GM12878 (cell line): ENCODE measurements around the gene KIF21B. TPM values are rescaled to one million over a fixed set of nuclear protein-coding genes. Genes with fewer than 3 reads are reported as not detected.

Source experiments
- BRCA1 ChIP-seq: IDR thresholded peaks from 2 replicates; pipeline ENCODE4 v1.6.1; 2011; ENCODE audit warnings: low read depth, low read length, improper control_type of control experiment
- CHD1 ChIP-seq: IDR thresholded peaks from 2 replicates; pipeline ENCODE4 v1.6.1; 2012; ENCODE audit warnings: low read depth, low read length, improper control_type of control experiment
- EP300 ChIP-seq, 2 experiments: fragments of 150-350 bp in 1 of 2; IDR thresholded peaks; 2 replicates each; pipeline ENCODE4 v1.6.1; 2011 to 2012; ENCODE audit warnings: low read depth in 2 of 2, low read length in 2 of 2, borderline replicate concordance in 1 of 2, improper control_type of control experiment in 1 of 2, inconsistent platforms in 1 of 2; ENCODE audit not compliant: control insufficient read depth in 1 of 2
- ESRRA ChIP-seq: IDR thresholded peaks from 2 replicates; pipeline ENCODE4 v1.6.1; 2012; ENCODE audit warnings: mild to moderate bottlenecking, low read length, improper control_type of control experiment
- NFXL1 ChIP-seq: fragments of 450-650 bp; IDR thresholded peaks from 2 replicates; pipeline ENCODE4 v1.6.1; 2017; ENCODE audit warnings: antibody characterized with exemption, mild to moderate bottlenecking, borderline replicate concordance
- NFYA ChIP-seq: IDR thresholded peaks from 2 replicates; pipeline ENCODE4 v1.6.1; 2011; ENCODE audit warnings: low read depth, mild to moderate bottlenecking, low read length, improper control_type of control experiment, borderline replicate concordance
- TBL1XR1 ChIP-seq: IDR thresholded peaks from 2 replicates; pipeline ENCODE4 v1.6.1; 2012; ENCODE audit warnings: low read depth, low read length, improper control_type of control experiment
- USF1 ChIP-seq: IDR thresholded peaks from 2 replicates; pipeline ENCODE4 v1.6.1; 2011; ENCODE audit warnings: borderline replicate concordance, low read depth, mild to moderate bottlenecking, moderate library complexity, mixed read lengths, low read length; ENCODE audit not compliant: insufficient read depth; ENCODE audit errors: extremely low read length
- WRNIP1 ChIP-seq: IDR thresholded peaks from 2 replicates; pipeline ENCODE4 v1.6.1; 2011; ENCODE audit warnings: low read depth, low read length, improper control_type of control experiment, borderline replicate concordance
- ZNF274 ChIP-seq: IDR thresholded peaks from one replicate; pipeline ENCODE4 v1.8.0; 2011; ENCODE audit not compliant: insufficient read length, insufficient read depth
- polyA plus RNA-seq, 11 experiments: library from polyadenylated mRNA; depleted of rRNA in 4 of 11; unstranded in 6 of 11; stranded (reverse) in 5 of 11; fragments of >200 nt; fragmentation: Nextera tagmentation in 4 of 11; fragmentation: Illumina TruSeq in 1 of 11; extraction: Ambion mirVana in 4 of 11; extraction: Trizol in 1 of 11; gene quantifications; 1 replicate in 1 of 11; 2 replicates in 10 of 11; pipeline versions ENCODE4 v1.2.1 to v1.2.3, GENCODE V29; 2011 to 2016; ENCODE audit warnings: inconsistent platforms in 2 of 11, missing spikeins in 2 of 11, low read depth in 1 of 11
- total RNA-seq, 4 experiments: library from RNA; depleted of rRNA in 3 of 4; stranded (reverse); fragments of >200 nt in 3 of 4; fragmentation: Illumina TruSeq in 1 of 4; extraction: Trizol in 1 of 4; gene quantifications; 2 replicates each; pipeline versions ENCODE4 v1.2.1 to v1.2.3, GENCODE V29; 2013 to 2021
- TF ChIP-seq, protein P1 (sequence below): fragments of 450-650 bp; IDR thresholded peaks from 2 replicates; pipeline ENCODE4 v1.6.1; 2014; ENCODE audit warnings: mild to moderate bottlenecking
- TF ChIP-seq, protein P2 (sequence below): fragments of 450-650 bp; IDR thresholded peaks from 2 replicates; pipeline ENCODE4 v1.6.1; 2017; ENCODE audit warnings: borderline replicate concordance
- TF ChIP-seq, protein P3 (sequence below): fragments of 450-650 bp; IDR thresholded peaks from 2 replicates; pipeline ENCODE4 v1.6.1; 2016; ENCODE audit warnings: mild to moderate bottlenecking
- TF ChIP-seq, protein P4 (sequence below): IDR thresholded peaks from 2 replicates; pipeline ENCODE4 v1.6.1; 2011; ENCODE audit warnings: borderline replicate concordance, low read depth, mild to moderate bottlenecking, moderate library complexity, low read length; ENCODE audit not compliant: insufficient read depth, poor library complexity, severe bottlenecking

The KIF21B gene
- total and polyA plus RNA-seq, 10 of the 15 experiments (the other 5 are each of a cell fraction or from before 2014, with no cell fraction given) = 2.3 to 47.7 (median 12.6) TPM

DNA sequence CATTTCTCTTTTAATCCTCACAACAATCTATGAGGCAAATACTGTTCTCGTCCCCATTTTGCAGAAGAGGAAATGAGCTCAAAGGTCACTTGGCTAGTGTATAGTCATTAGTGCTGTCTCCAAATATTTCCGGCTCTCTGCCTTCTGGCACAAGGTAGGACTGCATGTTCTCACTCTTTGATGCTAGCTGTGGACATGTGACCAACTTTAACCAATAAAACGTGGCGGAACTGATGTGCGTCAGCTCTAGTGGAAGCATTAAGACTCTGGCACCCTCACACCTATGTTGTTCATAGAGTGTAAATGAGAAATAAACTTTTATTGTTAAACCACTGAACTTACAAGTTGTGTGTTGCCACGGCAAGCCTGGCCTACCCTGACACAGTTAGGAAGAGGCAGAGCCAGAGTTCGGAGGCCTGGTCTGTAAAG lies 5.0 kb upstream of the KIF21B start (continued):
- TF ChIP-seq BRCA1 (no peak), NFYA (no peak), USF1 (peak; percentile 24), WRNIP1 (no peak), CHD1 (no peak), ESRRA (no peak), ZNF274 (no peak), EP300 (IDR thresholded peaks at IDR 0.05; ENCODE audit: borderline replicate concordance in 1 of 2, control insufficient read depth in 1 of 2, low read depth in 2 of 2, low read length in 2 of 2) (no peak), TBL1XR1 (no peak), NFXL1 (no peak)
- TF ChIP-seq, protein P1, sequence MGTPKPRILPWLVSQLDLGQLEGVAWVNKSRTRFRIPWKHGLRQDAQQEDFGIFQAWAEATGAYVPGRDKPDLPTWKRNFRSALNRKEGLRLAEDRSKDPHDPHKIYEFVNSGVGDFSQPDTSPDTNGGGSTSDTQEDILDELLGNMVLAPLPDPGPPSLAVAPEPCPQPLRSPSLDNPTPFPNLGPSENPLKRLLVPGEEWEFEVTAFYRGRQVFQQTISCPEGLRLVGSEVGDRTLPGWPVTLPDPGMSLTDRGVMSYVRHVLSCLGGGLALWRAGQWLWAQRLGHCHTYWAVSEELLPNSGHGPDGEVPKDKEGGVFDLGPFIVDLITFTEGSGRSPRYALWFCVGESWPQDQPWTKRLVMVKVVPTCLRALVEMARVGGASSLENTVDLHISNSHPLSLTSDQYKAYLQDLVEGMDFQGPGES = no peak
- TF ChIP-seq, protein P2, sequence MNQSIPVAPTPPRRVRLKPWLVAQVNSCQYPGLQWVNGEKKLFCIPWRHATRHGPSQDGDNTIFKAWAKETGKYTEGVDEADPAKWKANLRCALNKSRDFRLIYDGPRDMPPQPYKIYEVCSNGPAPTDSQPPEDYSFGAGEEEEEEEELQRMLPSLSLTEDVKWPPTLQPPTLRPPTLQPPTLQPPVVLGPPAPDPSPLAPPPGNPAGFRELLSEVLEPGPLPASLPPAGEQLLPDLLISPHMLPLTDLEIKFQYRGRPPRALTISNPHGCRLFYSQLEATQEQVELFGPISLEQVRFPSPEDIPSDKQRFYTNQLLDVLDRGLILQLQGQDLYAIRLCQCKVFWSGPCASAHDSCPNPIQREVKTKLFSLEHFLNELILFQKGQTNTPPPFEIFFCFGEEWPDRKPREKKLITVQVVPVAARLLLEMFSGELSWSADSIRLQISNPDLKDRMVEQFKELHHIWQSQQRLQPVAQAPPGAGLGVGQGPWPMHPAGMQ = no peak
- TF ChIP-seq, protein P3, sequence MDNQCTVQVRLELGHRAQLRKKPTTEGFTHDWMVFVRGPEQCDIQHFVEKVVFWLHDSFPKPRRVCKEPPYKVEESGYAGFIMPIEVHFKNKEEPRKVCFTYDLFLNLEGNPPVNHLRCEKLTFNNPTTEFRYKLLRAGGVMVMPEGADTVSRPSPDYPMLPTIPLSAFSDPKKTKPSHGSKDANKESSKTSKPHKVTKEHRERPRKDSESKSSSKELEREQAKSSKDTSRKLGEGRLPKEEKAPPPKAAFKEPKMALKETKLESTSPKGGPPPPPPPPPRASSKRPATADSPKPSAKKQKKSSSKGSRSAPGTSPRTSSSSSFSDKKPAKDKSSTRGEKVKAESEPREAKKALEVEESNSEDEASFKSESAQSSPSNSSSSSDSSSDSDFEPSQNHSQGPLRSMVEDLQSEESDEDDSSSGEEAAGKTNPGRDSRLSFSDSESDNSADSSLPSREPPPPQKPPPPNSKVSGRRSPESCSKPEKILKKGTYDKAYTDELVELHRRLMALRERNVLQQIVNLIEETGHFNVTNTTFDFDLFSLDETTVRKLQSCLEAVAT = no peak
- TF ChIP-seq, protein P4, sequence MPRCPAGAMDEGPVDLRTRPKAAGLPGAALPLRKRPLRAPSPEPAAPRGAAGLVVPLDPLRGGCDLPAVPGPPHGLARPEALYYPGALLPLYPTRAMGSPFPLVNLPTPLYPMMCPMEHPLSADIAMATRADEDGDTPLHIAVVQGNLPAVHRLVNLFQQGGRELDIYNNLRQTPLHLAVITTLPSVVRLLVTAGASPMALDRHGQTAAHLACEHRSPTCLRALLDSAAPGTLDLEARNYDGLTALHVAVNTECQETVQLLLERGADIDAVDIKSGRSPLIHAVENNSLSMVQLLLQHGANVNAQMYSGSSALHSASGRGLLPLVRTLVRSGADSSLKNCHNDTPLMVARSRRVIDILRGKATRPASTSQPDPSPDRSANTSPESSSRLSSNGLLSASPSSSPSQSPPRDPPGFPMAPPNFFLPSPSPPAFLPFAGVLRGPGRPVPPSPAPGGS = no peak
